Left colon (tissue), 2 donors: ENCODE data around the gene ABTB2. TPM values are rescaled to one million over a fixed set of nuclear protein-coding genes. Genes with fewer than 3 reads are reported as not detected.
"Not testable (repeated sequence)": the region's sequence is repeated elsewhere in the genome, so short reads cannot be mapped to it uniquely, and the experiment has no call there.

ENCODE experiments used
- ATAC-seq: fragments of 200-7000 bp; cut with Tn5 transposase; one replicate; pipeline ENCODE4 v1.9.1; 2020; ENCODE audit warnings: mild to moderate bottlenecking, moderate library complexity
- DNase-seq, 2 donors: peaks; one replicate each; pipeline ENCODE4 v3.0.0-alpha.2; 2020
- intact Hi-C, 2 donors: fragments of 100-400 bp; cut with DNase I in 1 of 2; cut with micrococcal nuclease in 1 of 2; formaldehyde crosslinking; loops; one replicate each; pipeline versions ENCODE4 v1.11.2 to v1.14.0; 2022; cut with DNase I, micrococcal nuclease
- long read RNA-seq: library from polyadenylated mRNA; unstranded; transcript quantifications from one replicate; pipeline ENCODE4 v2.0.0, GENCODE V29; 2021
- total RNA-seq, 2 donors: library from RNA; stranded (reverse); fragmentation: NEBNext Ultra II Directional; extraction: Animal tissue kit (Norgen Biotek cat#: 25700); gene quantifications; one replicate each; pipeline ENCODE4 v1.2.1, GENCODE V29; 2021
- donor health status: DM: no; HTN: no; CAD: no.
- donor health status: DM: yes; HTN: yes; CAD: no.

ABTB2 gene
- 10 to 100 TPM; 16.5 to 16.6 TPM for total RNA-seq
- long read RNA-seq, partial matches to known transcripts = 2 of 9 reads
- long read RNA-seq, other reads (novel, unspliced or antisense) = 7 of 9 reads

DNA sequence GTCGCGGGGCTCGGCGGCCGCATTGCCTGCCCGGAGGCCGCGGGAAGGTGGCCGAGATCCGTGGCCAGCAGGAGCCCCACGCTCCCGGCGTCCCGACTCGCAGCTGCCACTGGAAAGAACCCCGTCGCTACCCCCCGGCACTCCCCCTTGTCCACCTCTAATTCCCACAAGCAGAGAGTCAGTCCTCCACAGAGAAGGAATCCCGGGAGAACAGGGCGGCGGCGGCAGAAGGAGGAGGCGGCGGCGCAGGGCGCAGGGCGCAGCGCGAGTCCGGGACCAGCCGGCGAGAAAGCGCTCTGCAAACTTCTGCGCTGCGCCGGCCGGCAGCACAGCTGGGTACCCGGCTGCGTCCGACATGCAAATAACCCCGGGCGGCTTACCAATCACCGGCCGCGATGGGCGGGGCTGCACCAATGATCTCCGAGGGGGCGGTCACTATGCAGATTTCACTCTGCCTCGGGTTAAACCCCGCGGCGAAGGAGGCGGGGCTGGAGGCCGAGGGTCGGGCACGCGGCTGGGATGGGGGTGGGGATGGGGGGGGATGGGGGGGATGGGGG is at the start of gene ABTB2:
ABTB2 (minus strand) TSS at position 310 of the 557 bp plus-strand sequence.
- DNase-seq = peak; percentile 98 to 99
- peak; percentile 87 for ATAC-seq
- intact Hi-C loops = loop anchor here (2.0 to 5.0 kb wide), 2 partner anchors 183 to 185 kb away; no protein-coding TSS in a partner anchor

DNA sequence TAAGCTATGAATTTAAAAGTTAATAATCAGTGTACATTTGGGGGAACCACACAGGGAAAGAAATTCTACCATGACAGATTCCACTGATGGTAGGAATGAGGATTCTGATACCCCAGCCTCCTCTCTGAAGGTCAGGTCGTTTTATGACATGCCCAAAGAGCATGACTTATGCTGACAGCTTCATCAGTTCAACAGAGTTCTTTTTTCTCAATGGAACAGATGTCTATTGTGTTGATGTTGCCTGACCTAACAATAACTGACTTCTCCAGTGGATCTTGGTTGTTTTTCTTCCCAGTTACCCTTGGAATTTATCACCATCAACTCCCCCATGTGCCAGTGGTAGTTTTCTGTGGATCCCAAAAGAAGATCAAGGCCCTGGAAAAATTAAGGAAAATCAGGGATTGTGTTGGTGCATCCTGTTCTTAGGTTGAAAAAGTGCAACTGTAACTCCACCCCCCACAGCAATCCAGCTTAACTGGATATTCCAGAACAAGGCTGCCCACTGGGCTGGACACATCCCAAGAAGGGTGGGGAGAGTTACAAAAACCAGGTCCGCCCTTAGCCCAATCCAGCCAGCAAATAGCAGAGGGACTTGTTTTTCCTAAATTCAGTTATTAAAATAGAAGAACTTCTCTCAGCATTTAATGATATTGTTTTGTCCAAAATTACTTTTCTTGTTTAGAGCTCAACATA is 49.5 kb upstream of the ABTB2 start:
- no peak for DNase-seq
- intact Hi-C loops = no loop called here
- ATAC-seq = no peak

DNA sequence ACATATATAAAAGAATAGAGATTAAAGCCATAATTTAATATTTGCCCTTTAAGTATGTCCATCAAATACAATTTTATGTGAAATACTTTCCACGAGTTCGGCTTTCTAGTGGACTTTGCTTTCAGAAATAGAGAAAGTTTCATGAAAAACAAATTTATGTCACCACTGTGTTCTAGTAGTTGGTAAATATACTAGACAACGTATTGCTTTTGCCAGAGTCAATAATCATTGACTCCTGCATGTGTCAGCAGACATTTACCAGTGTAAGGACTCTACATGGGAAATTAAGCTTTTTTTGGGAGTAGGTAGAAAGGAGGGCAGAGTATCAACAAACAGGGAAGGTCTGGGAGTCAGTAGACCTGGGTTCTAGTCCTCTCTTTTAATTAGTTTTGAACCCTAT is 48.6 kb upstream of the ABTB2 start:
- no peak for DNase-seq
- intact Hi-C loops = no loop called here
- no peak for ATAC-seq

DNA sequence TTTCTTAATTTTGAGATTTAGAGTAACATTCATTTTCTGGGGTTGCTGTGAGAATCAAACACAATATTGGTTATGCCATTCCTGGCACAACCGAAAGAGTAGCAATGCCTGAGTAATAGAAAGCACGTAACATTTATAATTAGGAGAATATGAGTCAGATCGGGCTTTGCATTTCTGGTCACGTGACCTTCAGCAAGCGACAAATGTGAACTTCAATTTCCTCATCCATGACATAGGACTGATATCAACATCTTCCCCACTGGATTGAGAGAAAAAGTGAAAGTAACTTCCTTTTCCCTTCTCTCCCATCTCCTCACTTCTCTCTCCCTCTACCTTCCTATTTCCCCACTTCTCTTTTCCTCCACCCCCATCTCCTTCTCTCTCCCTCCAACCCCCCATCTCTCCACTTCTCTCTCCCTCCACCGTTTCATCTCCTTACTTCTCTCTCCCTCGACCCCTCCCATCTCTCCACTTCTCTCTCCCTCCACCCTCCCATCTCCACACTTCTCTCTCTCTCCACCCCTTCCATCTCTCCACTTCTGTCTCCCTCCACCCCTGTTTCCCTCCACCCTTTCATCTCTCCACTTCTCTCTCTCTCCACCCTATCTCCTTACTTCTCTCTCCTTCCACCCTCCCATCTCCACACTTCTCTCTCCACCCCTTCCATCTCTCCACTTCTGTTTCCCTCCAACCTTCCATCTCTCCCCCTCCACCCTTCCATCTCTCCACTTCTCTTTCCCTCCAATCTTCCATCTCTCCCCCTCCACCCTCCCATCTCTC is 47.5 kb upstream of the ABTB2 start:
- no peak for ATAC-seq
- DNase-seq = no peak
- intact Hi-C loops = no loop called here

DNA sequence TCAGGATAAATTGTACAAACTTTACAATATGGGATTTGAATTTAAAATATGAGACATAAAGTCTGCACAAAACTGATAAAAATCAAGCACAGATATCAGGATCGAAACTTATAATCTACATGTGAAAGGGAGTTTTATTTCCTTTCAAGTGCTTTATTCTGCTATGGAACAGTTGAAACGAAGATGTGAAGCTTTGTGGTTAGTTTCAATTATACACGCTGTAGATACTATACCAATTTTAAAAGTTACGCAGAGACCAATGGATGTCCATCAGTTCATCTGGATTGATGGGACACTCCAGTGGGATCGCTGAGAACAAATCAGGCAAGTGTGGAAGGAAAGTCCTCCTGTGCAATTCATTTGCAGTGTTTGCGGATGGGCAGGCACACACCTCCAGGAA is 46.5 kb upstream of the ABTB2 start:
- intact Hi-C loops = no loop called here
- ATAC-seq = no peak
- no peak for DNase-seq

DNA sequence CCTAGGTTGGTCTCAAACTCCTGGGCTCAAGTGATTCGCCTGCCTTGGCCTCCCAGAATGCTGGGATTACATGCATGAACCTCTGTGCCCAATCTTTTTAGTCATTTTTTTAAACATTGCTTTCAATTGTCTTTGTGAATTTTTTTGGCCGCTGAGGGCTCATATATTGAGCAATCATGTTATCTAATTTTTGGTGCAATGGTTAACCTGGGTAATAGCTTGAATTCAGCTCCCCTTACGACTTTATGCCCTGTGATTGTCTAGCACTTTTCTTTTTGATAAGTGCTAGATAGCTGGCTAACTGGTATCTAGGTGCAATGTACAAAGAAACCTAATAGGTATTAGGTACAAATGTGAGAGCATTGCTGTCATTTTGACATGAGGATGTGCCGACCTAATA is 45.6 kb upstream of the ABTB2 start:
- intact Hi-C loops = no loop called here
- ATAC-seq (no peak), DNase-seq (no peak)

DNA sequence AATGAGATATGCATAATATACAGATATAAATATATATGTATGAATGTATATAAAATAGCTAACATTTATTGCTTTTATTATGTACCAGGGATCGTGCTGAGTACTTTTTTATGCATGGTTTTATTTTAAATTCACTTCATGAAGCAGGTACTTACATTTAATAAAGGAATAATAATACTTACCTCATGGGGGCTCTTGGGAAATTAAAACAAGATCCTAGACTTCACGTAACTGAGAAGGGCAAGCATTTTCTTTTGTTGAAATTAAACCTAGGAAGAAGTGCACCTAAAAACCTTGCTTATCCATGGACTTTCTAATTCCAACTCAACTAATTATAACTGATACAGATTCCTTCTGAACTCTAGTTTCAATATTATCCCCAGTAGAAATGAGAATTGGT is 40.0 kb upstream of the ABTB2 start:
- ATAC-seq = no peak
- no peak for DNase-seq
- intact Hi-C loops = no loop called here

DNA sequence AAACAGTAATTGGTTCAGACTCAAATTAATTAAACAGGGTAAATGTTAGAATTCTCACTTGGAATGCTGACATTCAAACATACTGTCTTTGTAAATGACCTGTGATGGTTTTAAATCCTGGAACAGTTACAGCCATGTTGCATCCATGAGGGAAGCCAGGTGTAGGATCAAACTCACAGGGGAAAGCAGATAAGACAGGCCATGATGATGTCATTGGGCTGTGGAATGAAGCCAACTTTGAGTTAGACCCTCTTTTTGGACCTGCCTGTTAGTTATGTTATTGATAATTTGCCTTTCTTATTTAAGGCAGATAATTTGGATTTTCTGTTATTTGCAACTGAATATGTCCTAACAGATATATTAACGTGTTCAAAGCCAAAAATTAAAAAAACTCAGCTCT is 39.3 kb upstream of the ABTB2 start:
- ATAC-seq (no peak), DNase-seq (no peak)
- intact Hi-C loops = no loop called here

DNA sequence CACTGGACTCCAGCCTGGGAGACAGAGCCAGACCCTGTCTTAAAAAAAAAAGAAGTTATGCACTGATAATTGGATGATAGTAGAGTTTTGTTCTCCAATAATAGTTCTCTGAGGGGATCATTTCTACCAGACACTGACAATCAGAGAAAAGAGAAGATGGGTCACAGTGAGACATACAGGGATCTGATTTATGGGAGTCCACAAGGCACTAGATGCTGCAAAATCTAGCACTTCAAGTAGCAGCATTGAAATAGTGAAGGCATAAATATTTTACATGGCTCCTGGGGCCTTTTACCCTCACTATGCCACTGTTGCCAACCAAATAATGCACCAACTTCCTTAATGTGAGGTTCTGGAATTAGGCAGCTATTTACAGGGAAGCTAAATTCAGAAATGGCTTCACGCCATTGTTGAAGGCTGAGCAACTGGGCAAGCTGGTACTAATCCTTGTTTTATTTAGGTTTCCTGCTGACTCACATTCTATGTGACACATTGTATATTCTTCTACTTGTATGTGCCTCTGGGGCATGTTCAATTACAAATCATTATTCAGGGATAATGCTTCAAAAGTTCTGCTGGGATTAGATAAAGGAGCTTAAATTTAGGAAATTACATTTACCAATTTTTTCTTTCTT is 38.2 kb upstream of the ABTB2 start:
- ATAC-seq (no peak), DNase-seq (no peak)
- intact Hi-C loops = no loop called here

DNA sequence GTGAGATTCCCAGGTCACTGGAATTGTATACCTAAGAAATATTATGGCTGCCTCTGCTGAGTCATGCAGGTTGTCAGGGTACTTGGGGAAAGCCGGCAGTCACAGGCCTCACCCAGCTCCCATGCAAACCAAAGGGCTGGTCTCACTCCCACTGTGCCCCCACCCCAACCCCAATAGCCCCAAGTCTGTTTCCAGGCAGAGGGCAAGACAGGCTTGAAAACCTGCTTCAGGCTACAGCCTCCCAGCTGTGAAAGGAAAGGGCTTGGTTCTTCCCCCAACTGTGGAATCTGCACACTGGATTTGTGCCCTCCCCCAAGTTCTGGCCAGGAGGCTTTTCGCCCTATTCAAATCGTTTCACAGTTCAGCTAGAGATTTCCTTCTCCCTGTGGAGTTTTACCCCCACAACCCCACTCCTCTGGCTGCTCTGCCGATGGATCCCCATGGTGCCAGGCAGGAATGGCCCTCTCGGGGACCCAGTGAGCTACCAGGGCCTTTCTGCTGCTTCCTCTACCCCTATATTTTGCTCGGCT is 37.0 kb upstream of the ABTB2 start:
- no peak for ATAC-seq
- no peak for DNase-seq
- intact Hi-C loops = no loop called here

DNA sequence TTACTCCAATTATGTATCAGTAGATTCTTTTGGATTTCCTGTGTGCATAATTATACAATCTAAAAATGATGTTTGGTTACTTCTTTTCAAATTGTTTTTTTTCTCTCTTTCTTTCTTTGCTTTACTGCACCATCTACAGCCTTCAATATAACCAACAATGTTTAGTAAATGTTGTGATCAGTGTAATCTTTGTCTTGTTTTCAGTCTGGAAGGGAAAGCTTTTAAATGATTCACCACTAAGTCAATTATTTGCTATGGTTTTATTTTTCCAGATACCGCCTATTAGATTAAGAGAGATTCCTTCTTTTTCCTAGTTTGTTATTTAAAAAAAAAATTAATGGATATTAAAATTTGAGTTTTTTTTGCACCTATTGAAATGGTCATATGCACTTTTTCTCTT is 29.8 kb upstream of the ABTB2 start:
- no peak for DNase-seq
- intact Hi-C loops = no loop called here
- no peak for ATAC-seq

DNA sequence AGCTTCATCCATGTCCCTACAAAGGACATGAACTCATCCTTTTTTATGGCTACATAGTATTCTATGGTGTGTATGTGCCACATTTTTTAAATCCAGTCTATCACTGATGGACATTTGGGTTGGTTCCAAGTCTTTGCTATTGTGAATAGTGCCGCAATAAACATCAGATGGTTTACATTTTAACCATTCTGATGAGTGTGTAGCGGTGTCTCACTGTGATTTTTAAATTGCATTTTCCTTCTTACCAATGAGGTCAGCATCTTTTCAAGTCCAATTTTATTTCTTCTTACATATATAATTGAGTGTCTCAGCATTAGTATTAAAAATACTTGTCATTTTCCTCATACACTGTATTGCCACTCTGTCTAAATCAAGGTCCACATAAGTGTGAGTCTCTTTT is 28.5 kb upstream of the ABTB2 start:
- intact Hi-C loops = not testable (repeated sequence)

DNA sequence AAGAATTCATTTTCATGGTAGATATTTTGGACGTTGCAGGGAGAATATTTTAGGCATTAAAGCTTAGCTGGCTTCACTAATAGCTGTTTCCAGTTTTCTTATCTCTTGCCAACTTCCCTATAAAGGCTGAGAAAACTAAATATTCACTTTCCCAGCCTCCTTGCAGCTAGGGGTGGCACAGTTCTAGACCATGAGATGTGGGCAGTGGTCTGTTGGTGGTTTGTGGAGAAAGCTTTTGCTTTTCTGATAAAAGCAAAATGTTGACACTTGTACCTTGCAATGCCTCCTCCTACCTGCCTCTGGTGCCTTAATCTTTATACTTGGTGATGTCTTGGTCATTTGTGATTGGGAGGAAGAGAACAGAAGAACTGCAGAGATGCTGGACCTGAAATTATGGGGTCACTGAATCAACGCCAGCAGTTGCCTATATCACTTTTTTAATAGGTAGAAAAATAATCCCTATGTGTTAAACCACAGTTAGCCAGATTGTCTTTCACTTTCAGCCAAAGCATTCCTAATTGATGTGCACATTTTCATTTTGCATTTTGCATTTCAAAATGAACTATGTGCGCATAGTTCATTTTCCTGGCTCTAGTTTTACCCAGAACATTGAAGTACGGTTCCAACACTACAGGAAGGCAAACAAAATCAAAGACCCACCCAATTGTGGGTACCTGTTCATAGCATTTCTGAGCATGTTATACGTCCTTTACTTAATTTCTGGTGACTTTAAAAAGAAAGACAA is 24.9 kb upstream of the ABTB2 start:
- DNase-seq (no peak), ATAC-seq (no peak)
- intact Hi-C loops = no loop called here

More for the DNA sequence above, 28.5 kb upstream of the ABTB2 start:
- not testable (repeated sequence) for ATAC-seq, DNase-seq

DNA sequence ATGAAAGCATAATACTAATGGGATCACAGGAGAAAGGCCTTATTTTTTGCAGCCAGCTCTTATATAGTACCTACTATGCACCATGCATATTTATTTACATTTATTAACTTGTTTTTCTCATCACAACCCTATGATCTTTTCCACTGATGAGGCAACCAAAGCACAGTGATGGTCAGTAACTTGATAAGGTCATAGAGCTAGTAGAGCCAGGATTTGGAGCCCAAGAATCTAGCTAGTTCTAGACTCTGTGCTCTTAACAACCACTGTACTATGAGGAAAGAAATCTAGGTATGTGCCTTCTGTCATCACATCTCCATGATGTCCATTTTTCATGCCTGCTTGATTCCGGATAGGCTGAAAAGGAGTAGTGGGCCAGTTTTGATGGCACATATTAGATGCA is 24.0 kb upstream of the ABTB2 start:
- intact Hi-C loops = no loop called here
- no peak for ATAC-seq
- DNase-seq = no peak

DNA sequence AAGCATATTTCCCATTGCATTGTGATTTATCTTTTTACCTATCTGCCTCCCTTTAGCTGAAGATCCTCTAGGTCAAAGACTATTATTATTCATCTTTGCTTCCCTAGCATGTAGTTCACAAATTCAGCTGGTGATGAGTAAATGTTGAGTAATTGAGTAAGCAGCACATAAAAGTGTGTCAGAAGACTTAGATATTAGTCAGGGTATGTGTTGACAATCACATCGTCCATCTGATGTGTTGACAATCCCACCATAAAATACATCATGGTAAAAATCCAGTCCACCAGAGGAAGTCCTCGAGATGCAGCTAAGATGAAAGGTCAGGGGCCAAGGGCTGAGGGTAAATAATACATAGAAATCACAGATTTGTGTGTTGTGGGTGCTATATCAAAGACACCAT is 22.9 kb upstream of the ABTB2 start:
- ATAC-seq = no peak
- DNase-seq = no peak
- intact Hi-C loops = no loop called here

DNA sequence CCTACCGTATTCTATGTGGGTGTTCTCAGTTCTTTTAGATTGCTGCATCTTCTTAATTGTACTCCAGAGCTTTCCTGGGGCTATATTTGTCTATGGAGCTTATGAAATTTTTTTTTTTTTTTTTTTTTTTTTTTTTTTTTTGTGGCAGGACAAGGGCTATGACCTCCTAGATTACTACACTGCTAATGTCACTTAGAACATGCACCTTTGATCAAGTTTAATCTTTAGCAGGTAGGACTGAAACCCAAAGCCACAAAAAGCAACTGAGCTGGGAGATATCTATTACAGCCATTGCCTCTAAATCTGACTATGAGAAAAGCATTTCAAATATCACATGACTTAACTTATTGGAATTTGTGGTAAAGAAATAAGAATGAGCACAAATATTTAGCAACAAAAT is 21.7 kb upstream of the ABTB2 start:
- DNase-seq (no peak), ATAC-seq (no peak)
- intact Hi-C loops = no loop called here

DNA sequence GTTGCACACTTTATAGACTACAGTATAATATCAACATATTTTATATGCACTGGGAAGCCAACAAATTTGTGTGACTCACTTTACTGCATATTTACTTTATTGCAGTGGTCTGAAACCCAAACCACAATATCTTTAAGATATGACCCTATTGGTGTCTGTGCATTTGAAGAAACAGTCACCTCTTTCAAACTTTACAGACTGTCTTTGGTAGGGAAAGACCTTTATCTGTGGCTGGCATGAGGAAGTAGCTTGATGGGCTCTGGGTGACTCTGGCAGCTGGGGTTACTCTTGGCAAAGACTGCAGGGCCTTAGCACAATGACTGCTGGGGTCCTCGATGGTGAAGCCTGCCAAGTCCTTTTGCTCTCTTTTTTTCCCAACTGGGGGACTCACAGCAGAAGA is 21.3 kb upstream of the ABTB2 start:
- intact Hi-C loops = no loop called here
- ATAC-seq (no peak), DNase-seq (no peak)

DNA sequence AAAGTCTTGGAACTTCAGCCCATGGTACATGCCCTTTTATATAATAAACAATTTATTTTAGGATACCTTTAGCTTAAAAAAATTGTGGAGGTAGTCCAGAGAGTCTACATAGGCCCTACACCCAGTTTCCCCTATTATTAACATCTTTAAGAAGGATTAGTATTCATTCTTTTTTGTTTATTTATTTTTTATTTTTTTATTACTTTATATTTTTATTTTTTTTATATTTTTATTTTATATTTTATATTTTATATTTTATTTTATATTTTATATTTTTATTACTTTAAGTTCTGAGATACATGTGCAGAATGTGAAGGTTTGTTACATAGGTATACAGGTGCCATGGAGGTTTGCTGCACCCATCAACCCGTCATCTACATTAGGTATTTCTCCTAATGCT is 15.9 kb upstream of the ABTB2 start:
- no peak for ATAC-seq
- intact Hi-C loops = no loop called here
- no peak for DNase-seq

DNA sequence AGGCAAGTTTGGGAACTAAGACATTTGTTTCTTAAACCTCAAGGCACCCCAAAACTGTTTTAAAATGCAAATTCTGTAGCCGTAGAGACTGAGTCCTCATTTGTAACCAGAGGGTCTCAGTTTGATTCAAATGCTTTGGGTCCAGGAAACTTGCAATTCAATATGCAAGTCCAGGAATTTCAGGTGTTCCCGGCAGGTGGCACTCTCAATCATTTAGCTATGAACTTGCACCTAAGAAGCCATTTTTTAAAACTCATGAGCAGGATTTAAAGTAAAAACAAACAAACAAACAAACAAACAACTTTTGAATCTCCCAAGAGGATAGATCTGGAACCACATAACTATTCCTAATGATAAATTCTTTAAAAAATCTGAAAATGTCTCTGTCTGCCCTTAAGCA is 8.7 kb upstream of the ABTB2 start:
- peak; percentile 27 for ATAC-seq
- intact Hi-C loops = loop anchor here in 1 of 2 donors (10.0 kb wide), 1 partner anchor 372 kb away; no protein-coding TSS in a partner anchor
- peak in 1 of 2 donors; percentile 54 for DNase-seq
